Measurements from ENCODE around the gene DLGAP1. TPM values are rescaled to one million over a fixed set of nuclear protein-coding genes. Genes with fewer than 3 reads are reported as not detected.

Gene DLGAP1
- polyA plus RNA-seq, 1 experiment: 0.09 TPM

DNA sequence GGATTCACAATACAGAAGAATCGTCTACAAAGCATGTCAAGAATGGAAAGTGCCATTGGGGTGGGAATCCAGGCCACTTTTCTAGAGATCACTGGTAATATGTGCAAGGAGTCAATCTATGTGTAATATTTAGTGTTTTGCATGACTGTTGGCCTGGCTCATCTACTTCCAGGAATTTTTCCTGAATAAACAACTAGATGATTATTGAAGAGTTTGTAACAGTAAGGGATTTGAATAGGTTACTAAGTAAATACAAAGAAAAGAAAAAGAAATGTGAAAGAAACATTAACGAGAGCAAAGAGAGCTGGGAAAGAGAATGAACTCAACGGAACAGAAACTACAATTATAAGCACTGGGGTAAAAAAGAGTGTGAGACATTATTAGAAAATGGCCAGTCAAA, 599.1 kb downstream of the DLGAP1 start:
- TF ChIP-seq, protein P1, sequence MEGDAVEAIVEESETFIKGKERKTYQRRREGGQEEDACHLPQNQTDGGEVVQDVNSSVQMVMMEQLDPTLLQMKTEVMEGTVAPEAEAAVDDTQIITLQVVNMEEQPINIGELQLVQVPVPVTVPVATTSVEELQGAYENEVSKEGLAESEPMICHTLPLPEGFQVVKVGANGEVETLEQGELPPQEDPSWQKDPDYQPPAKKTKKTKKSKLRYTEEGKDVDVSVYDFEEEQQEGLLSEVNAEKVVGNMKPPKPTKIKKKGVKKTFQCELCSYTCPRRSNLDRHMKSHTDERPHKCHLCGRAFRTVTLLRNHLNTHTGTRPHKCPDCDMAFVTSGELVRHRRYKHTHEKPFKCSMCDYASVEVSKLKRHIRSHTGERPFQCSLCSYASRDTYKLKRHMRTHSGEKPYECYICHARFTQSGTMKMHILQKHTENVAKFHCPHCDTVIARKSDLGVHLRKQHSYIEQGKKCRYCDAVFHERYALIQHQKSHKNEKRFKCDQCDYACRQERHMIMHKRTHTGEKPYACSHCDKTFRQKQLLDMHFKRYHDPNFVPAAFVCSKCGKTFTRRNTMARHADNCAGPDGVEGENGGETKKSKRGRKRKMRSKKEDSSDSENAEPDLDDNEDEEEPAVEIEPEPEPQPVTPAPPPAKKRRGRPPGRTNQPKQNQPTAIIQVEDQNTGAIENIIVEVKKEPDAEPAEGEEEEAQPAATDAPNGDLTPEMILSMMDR (IDR thresholded peaks at IDR 0.05; ENCODE audit: low read depth, low read length): no peak
- Histone ChIP-seq H3K9me3 (ENCODE audit: control insufficient read depth, insufficient read depth, low read length) (no peaks in the 10 kb centered on the region), H3K27me3 (ENCODE audit: control insufficient read depth, insufficient read depth, low read length) (no peaks in the 10 kb centered on the region), H3K27ac (ENCODE audit: low read depth, low read length) (no peak overlapping the region), H3K4me3 (ENCODE audit: low read depth, low read length) (no peak overlapping the region)
- ChIA-PET CTCF (interaction anchor here (1.1 to 1.3 kb wide), 2 partner anchors 12 to 85 kb away, joined by 3 read pairs; no protein-coding TSS in a partner anchor), POLR2A (no interaction called here)
- DNase-seq (ENCODE audit: low read depth, low spot score): no peak

DNA sequence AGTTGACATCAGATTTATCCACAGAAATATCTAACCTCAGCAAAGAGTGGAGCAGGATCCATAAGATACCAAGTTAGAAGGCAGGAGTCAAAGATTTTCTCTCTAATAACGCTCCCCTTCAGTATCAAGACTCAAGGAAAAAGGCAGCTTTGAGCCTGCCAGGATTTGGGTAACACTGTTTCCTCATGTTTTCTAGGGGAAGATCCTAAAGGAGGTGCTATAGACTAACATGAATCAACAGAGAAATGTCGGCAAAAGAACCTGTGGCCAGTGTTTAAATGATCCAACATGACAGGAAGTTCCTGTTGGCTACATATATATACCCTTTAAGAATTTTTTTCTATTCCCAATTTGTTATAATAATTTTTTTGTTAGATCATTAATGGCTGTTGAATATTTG, 602.8 kb downstream of the DLGAP1 start:
- no peak overlapping the region for H3K27ac ChIP-seq (ENCODE audit: low read depth, low read length)
- TF ChIP-seq, protein P1 (IDR thresholded peaks at IDR 0.05; ENCODE audit: low read depth, low read length): no peak
- DNase-seq (ENCODE audit: low read depth, low spot score): no peak
- POLR2A ChIA-PET: no interaction called here
- H3K27me3 ChIP-seq (ENCODE audit: control insufficient read depth, insufficient read depth, low read length): no peaks in the 10 kb centered on the region
- no peak overlapping the region for H3K4me3 ChIP-seq (ENCODE audit: low read depth, low read length)
- no peaks in the 10 kb centered on the region for H3K9me3 ChIP-seq (ENCODE audit: control insufficient read depth, insufficient read depth, low read length)
- CTCF ChIA-PET: no interaction called here

DNA sequence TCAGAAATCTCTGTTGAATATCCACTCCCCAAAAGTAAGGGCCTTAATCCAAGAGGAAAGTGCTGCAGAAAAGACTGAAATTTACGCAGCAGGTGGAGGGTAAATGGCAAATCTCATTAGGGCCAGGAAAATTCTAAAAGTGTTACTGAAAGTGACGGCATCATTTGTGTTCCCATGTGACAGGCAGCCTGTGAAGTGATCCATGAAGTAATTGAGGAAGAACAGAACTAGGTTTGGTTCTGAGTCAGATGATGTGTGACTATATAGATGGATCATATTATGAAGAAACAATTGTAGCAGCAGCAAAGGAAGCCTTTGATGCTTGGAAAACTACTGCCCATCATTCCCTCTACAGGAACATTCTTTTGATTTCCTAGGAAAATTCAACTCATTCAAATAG, 603.9 kb downstream of the DLGAP1 start:
- ChIA-PET CTCF (no interaction called here), POLR2A (interaction anchor here (0.6 kb wide), 1 partner anchor 130 kb away, joined by 5 read pairs; no protein-coding TSS in a partner anchor)
- Histone ChIP-seq H3K27me3 (ENCODE audit: control insufficient read depth, insufficient read depth, low read length) (no peaks in the 10 kb centered on the region), H3K27ac (ENCODE audit: low read depth, low read length) (no peak overlapping the region), H3K9me3 (ENCODE audit: control insufficient read depth, insufficient read depth, low read length) (no peaks in the 10 kb centered on the region), H3K4me3 (ENCODE audit: low read depth, low read length) (no peak overlapping the region)
- TF ChIP-seq, protein P1 (IDR thresholded peaks at IDR 0.05; ENCODE audit: low read depth, low read length): no peak
- DNase-seq (ENCODE audit: low read depth, low spot score): no peak

DNA sequence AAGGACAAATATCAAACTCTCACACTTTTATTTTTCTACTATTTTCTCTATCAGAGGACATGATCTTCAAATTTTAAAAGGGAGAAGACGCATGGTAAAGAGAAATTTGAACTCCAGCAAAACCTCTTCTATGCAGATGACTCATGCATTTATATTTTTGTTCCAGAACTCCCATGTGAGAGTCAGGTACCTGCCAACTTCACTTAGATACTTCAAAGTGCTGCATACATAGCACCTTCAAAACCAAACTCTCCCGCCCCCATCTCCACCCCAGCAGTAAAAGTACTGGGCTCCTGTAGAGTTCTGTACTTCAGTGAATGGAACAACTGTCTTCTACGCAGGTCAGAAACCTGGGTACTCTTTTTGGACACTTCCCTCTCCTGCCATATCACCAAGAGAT, 606.8 kb downstream of the DLGAP1 start:
- TF ChIP-seq, protein P1 (IDR thresholded peaks at IDR 0.05; ENCODE audit: low read depth, low read length): no peak
- H3K27me3 ChIP-seq (ENCODE audit: control insufficient read depth, insufficient read depth, low read length): no peaks in the 10 kb centered on the region
- CTCF ChIA-PET: no interaction called here
- H3K27ac ChIP-seq (ENCODE audit: low read depth, low read length): no peak overlapping the region
- POLR2A ChIA-PET: no interaction called here
- DNase-seq (ENCODE audit: low read depth, low spot score): no peak
- no peak overlapping the region for H3K4me3 ChIP-seq (ENCODE audit: low read depth, low read length)
- no peaks in the 10 kb centered on the region for H3K9me3 ChIP-seq (ENCODE audit: control insufficient read depth, insufficient read depth, low read length)

DNA sequence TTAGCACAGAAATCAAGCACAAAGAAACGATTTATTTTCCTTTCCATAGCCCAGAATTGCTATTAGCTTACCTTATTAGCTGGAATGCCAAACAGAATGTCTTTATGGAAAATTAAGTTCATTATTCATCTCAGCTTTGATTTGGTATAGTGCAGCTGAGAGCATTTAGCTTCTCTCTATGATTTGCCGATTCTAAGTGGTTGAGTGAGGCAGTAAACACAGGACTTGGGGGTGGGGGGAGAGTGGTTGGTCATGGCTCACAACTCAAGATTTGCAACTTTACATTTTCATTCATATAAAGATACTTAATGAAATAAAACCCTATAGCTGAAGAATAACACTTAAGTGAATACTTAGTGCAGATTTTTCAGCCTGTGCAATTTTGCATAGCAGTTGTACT, 609.9 kb downstream of the DLGAP1 start:
- Histone ChIP-seq H3K4me3 (ENCODE audit: low read depth, low read length) (no peak overlapping the region), H3K27me3 (ENCODE audit: control insufficient read depth, insufficient read depth, low read length) (peaks cover 6% of the 10 kb centered on the region), H3K9me3 (ENCODE audit: control insufficient read depth, insufficient read depth, low read length) (no peaks in the 10 kb centered on the region), H3K27ac (ENCODE audit: low read depth, low read length) (no peak overlapping the region)
- TF ChIP-seq, protein P1 (IDR thresholded peaks at IDR 0.05; ENCODE audit: low read depth, low read length): no peak
- CTCF ChIA-PET: interaction anchor here (1.0 to 1.2 kb wide), 3 partner anchors 24 to 151 kb away, joined by 3 to 4 read pairs (median 3); no protein-coding TSS in a partner anchor
- POLR2A ChIA-PET: no interaction called here
- DNase-seq (ENCODE audit: low read depth, low spot score): no peak

Data from AG04450 (cell line).